Erythroblast (primary cell): ENCODE data around the gene XPO5.

Experiments used
- GATA1 ChIP-seq: IDR thresholded peaks from 2 replicates; pipeline ENCODE4 v1.6.1; 2011; ENCODE audit warnings: low read depth, mild to moderate bottlenecking, control low read depth, low read length, moderate library complexity
- POLR2A ChIP-seq: IDR thresholded peaks from 2 replicates; pipeline ENCODE4 v1.6.1; 2011; ENCODE audit warnings: mild to moderate bottlenecking, low read length

DNA sequence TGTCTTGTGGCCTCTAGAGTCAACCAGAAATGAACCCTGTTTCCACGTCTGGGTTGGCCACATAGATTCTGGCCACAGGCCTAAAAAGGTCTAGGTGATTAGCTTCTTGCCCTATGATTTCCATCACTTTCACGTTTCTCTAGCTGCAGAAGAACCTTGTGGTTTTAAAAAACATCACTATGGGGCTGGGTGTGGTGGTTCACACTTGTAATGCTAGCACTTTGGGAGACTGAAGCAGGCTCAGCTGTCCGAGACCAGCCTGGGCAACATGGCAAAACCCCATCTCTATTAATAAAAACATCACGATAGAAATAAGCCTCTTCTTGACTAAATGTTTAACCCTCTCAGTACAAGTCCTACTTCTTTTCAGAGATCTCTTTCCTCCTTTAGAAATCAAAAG, 31.4 kb downstream of the XPO5 start:
- TF ChIP-seq POLR2A = no peak
- no peak for TF ChIP-seq GATA1
